ENCODE results near the gene LRRC71.

- no peak for TF ChIP-seq POLR2A (IDR thresholded peaks at IDR 0.05)
- no peak for TF ChIP-seq CTCF (IDR thresholded peaks at IDR 0.05)
These were observed 39.0 kb downstream of the LRRC71 start for GRCh38 chr1:156959414-156959813.

Measured in testis (tissue), 2 donors.